ENCODE results near the gene FBXL16.

Gene FBXL16

DNA sequence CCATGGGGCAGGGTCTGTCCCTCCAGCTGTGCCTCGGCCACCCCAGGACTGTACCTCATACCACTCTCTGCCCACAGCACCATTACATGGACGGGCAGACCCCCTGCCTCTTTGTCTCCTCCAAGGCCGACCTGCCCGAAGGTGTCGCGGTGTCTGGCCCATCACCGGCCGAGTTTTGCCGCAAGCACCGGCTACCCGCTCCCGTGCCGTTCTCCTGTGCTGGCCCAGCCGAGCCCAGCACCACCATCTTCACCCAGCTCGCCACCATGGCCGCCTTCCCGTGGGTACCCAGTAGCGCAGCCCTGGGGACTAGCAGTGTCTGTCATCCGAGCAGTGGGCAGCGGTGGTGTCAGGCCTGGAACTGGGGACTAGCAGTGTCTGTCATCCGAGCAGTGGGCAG, 32.8 kb downstream of the FBXL16 start:
- DNase-seq (ENCODE audit: extremely low spot score), result no peak
- POLR2A ChIA-PET, result interaction anchor here (0.7 kb wide), 1 partner anchor 31 kb away, joined by 3 read pairs; the partner anchor contains the start of gene MCRIP2
- TF ChIP-seq, protein P1, sequence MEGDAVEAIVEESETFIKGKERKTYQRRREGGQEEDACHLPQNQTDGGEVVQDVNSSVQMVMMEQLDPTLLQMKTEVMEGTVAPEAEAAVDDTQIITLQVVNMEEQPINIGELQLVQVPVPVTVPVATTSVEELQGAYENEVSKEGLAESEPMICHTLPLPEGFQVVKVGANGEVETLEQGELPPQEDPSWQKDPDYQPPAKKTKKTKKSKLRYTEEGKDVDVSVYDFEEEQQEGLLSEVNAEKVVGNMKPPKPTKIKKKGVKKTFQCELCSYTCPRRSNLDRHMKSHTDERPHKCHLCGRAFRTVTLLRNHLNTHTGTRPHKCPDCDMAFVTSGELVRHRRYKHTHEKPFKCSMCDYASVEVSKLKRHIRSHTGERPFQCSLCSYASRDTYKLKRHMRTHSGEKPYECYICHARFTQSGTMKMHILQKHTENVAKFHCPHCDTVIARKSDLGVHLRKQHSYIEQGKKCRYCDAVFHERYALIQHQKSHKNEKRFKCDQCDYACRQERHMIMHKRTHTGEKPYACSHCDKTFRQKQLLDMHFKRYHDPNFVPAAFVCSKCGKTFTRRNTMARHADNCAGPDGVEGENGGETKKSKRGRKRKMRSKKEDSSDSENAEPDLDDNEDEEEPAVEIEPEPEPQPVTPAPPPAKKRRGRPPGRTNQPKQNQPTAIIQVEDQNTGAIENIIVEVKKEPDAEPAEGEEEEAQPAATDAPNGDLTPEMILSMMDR (IDR thresholded peaks at IDR 0.05; ENCODE audit: control extremely low read depth, extremely low read depth, low read depth, missing control alignments), result no peak
- CTCF ChIA-PET, result no interaction called here

DNA sequence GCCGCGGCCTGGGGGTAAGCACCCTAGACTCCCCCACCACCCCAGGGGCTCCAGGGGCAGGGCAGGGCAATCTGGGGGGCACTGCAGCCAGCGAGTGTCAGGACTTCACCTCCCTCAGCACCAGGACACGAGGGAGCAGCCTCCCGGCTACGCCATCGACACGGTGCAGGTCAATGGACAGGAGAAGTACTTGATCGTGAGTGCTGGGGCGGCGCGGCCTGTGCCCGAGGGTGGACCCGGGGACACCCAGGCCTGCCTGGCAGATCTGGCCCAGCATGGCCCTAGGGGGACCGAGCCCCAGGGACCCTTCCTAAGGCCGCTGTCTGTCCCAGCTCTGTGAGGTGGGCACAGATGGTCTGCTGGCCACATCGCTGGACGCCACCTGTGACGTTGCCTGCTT, 33.2 kb downstream of the FBXL16 start:
- no peak for DNase-seq (ENCODE audit: extremely low spot score)
- ChIA-PET POLR2A (interaction anchor here (0.6 kb wide), 1 partner anchor 43 kb away, joined by 6 read pairs; no protein-coding TSS in a partner anchor), CTCF (no interaction called here)
- TF ChIP-seq, protein P1 (IDR thresholded peaks at IDR 0.05; ENCODE audit: control extremely low read depth, extremely low read depth, low read depth, missing control alignments), result no peak

DNA sequence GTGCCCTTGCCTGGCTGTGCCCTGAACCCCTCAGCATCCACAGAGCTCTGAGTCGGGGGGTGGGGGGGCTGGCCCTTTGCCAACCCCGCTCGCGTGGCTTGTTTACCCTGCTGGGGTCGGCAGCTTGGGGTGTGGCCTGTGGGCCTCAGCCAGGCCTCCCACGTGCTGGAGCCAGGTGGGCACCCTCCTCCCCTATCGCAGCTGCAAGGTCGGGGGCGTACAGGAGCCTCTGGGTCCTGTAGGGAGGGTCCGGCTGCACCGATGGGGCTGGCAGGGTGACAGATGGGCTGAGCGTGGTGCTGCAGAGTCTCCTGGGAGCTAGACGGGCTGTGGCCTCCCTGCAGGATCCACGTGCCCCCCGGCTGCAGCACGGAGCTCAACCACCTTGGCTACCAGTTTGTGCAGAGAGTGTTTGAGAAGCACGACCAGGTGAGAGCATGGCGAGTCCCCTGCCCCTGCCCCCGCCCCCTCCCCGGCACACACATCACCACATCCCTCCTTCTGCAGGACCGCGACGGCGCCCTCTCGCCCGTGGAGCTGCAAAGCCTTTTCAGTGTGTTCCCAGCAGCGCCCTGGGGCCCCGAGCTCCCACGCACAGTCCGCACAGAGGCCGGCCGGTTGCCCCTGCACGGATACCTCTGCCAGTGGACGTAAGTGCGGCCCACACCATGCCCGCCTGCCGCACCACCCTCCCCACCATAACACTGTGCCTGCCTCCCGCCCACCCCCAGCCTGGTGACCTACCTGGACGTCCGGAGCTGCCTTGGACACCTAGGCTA, 34.1 kb downstream of the FBXL16 start:
- CTCF ChIA-PET, result no interaction called here

DNA sequence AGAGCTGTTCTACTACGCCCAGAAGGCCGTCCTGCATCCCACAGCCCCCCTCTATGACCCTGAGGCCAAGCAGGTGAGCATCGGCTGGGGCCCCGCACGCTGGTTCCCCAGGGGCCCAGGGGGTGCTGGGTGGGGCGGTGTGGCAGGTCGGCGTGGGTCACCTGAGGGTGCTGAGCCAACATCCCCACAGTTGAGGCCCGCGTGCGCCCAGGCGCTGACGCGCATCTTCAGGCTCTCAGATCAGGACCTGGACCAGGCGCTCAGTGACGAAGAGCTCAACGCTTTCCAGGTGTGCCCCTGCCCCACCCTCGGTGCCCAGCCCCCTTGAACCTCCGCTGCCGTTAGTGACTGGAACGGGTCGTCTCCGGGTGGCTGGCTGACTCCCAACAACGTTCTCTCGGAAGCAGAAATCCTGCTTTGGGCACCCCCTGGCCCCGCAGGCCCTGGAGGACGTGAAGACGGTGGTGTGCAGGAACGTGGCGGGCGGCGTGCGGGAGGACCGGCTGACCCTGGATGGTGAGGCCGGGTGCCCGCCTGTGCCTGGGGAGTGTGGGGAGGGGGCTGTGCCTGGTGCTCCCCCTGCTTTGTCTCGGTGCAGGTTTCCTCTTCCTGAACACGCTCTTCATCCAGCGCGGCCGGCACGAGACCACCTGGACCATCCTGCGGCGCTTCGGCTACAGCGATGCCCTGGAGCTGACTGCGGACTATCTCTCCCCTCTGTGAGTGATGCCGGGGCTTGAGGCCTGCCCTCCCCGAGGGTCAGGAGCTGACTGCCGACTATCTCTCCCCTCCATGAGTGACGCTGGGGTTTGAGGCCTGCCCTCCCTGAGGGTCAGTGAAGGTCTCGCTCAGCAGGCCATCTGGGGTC, 34.9 kb downstream of the FBXL16 start:
- POLR2A ChIA-PET, result interaction anchor here (0.6 kb wide), 1 partner anchor 1107 kb away, joined by 3 read pairs; no protein-coding TSS in a partner anchor
- no peak for DNase-seq (ENCODE audit: extremely low spot score)
- TF ChIP-seq, protein P1 (IDR thresholded peaks at IDR 0.05; ENCODE audit: control extremely low read depth, extremely low read depth, low read depth, missing control alignments), result no peak
- CTCF ChIA-PET, result interaction anchor here (2.0 to 5.5 kb wide), 2 partner anchors 9 to 23 kb away, joined by 5 to 28 read pairs; partner anchors contain the start of gene STUB1

More for the DNA sequence above, 34.1 kb downstream of the FBXL16 start:
- POLR2A ChIA-PET, result interaction anchor here (0.6 kb wide), 2 partner anchors 42 to 1106 kb away, joined by 3 to 6 read pairs; no protein-coding TSS in a partner anchor
- no peak for DNase-seq (ENCODE audit: extremely low spot score)
- TF ChIP-seq, protein P1 (IDR thresholded peaks at IDR 0.05; ENCODE audit: control extremely low read depth, extremely low read depth, low read depth, missing control alignments), result no peak

DNA sequence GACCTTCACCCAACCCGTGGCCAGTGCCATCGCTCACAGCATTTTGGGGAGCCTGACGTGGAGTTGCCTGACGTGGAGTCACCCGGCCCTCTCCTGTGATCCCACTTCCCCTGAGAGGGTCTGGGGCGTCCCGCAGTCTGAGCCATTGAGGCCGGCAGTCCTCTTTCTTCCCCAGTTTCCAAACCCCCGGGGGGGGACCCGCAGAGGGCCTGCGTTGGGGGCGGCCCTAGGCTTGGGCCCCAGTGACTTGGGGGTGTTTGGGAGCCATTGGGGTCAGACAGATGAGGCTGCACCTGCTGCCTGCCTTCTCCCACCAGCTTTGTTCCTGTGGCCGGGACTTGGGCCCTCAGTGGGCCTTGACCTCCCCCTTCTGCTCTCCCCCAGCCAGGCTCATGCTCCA, 35.9 kb downstream of the FBXL16 start:
- ChIA-PET CTCF (interaction anchor here (2.0 to 5.5 kb wide), 2 partner anchors 10 to 22 kb away, joined by 5 to 28 read pairs; partner anchors contain the start of gene STUB1), POLR2A (no interaction called here)
- TF ChIP-seq, protein P1 (IDR thresholded peaks at IDR 0.05; ENCODE audit: control extremely low read depth, extremely low read depth, low read depth, missing control alignments), result no peak
- no peak for DNase-seq (ENCODE audit: extremely low spot score)
